Astrocyte (in vitro differentiated cells and primary cell): Measurements from ENCODE around the gene NHERF2.

Experiments used
- EZH2 ChIP-seq: IDR thresholded peaks from 2 replicates; pipeline ENCODE4 v1.6.1; 2012; ENCODE audit warnings: mild to moderate bottlenecking, low read length, inconsistent platforms; ENCODE audit not compliant: insufficient read depth
- TF ChIP-seq, protein P1 (sequence below): IDR thresholded peaks from 2 replicates; pipeline ENCODE4 v1.5.1; 2011; ENCODE audit warnings: low read depth, mild to moderate bottlenecking, inconsistent platforms, low read length, moderate library complexity; ENCODE audit not compliant: insufficient read depth

DNA sequence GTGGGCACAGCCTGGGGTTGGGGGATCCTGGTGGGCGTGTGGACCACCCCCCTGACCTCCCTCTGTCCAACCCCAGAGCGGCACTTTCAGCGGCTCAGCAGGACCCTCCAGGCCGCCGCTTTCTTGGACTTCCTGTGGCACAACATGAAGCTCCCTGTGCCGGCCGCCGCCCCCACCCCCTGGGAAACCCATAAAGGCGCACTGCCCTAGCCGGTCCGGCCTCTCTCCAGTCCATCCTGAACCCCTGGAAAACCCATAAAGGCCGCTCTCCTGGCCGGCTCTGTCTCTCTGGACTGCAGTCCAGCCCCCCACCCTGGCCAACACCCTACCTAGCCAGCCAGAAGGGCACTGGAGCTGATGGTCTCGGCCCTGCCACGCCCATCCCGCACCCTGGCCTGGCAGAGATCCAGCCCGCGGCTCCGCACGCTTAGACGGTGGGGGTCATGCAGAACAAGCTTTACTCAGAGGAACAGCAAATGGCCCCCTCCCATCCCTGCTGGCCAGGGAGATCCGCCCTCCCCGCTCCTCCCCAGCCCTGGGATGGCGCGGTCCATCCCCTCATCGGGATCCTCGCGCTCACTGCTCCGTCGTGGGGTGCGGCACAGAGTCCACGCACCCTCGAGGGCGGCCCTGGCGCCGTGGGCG lies 48.1 kb upstream of the NHERF2 start:
- TF ChIP-seq, protein P1, sequence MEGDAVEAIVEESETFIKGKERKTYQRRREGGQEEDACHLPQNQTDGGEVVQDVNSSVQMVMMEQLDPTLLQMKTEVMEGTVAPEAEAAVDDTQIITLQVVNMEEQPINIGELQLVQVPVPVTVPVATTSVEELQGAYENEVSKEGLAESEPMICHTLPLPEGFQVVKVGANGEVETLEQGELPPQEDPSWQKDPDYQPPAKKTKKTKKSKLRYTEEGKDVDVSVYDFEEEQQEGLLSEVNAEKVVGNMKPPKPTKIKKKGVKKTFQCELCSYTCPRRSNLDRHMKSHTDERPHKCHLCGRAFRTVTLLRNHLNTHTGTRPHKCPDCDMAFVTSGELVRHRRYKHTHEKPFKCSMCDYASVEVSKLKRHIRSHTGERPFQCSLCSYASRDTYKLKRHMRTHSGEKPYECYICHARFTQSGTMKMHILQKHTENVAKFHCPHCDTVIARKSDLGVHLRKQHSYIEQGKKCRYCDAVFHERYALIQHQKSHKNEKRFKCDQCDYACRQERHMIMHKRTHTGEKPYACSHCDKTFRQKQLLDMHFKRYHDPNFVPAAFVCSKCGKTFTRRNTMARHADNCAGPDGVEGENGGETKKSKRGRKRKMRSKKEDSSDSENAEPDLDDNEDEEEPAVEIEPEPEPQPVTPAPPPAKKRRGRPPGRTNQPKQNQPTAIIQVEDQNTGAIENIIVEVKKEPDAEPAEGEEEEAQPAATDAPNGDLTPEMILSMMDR = no peak
- TF ChIP-seq EZH2 = no peak
